Islet of Langerhans (tissue), 1 donor: Measurements from ENCODE around the gene TTLL5.
"Not testable (repeated sequence)": the region's sequence is repeated elsewhere in the genome, so short reads cannot be mapped to it uniquely, and the experiment has no call there.

Source experiments
- FAIRE-seq: peaks from one replicate; lab custom pipeline; 2011; peaks lifted over from hg19 to GRCh38; lab: Jason Lieb, UNC

Gene TTLL5

GRCh38 chr14:75833326-75834020 is 172.4 kb downstream of the TTLL5 start:
- FAIRE-seq: no peak

- FAIRE-seq: no peak
These were observed 174.2 kb downstream of the TTLL5 start for GRCh38 chr14:75835156-75835725.

DNA sequence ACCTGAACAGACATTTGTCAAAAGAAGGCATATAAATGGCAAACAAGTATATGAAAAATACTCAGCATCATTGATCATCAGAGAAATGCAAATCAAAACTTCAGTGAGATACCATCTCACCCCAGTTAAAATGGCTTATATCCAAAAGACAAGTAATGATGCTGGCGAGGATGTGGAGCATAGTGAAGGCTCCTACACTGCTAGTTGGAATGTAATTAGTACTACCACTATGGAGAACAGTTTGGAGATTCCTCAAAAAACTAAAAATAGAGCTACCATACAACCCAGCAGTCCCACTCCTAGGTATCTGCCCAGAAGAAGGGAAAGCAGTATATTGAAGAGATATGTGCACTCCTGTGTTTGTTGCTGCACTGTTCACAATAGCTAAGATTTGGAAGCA is 174.7 kb downstream of the TTLL5 start:
- FAIRE-seq: no peak

DNA sequence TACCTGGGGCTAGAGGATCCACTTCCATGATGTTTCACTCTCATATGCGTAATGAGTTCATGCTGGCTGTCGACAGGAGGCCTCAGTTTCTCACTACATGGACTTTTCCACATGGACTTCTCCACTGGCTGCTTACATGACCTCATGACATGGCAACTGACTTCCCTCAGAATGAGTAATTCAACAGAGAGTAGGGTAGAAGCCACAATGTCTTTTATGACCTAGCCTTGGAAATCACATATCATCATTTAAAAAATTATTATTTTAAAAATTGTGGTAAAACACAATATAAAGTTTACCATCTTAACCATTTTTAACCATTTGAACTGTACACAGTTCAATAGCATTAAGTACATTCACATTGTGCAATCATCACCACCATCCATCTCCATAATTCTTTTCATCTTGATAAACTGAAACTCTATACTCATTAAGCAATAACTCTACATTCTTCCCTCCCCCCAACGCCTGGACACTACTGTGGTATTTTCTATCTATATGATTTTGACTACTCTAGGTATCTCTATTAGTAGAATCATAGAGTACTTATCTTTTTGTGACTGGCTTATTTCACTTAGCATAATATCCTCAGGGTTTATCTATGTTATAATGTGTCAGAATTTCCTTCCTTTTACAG is 176.2 kb downstream of the TTLL5 start:
- no peak for FAIRE-seq

DNA sequence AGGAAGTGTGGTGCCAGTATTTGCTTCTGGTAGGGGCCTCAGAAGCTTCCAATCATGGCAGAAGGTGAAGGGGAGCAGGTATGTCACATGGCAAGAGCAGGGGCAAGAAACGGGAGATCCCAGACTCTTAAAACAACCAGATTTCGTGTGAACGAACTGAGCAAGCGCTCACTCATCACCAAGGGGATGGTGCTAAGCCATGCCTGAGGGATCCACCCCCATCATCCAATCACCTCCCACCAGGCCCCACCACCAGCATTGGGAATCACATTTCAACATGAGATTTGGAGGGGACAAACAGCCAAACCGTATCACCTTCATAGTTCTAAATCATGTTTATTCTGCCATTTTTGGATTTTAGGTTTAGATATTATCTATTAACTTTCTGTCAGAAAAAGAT is 179.9 kb downstream of the TTLL5 start:
- no peak for FAIRE-seq

GRCh38 chr14:75842551-75842950 is 181.5 kb downstream of the TTLL5 start:
- FAIRE-seq: no peak

- FAIRE-seq: no peak
These were observed 183.4 kb downstream of the TTLL5 start for GRCh38 chr14:75844486-75844885.

DNA sequence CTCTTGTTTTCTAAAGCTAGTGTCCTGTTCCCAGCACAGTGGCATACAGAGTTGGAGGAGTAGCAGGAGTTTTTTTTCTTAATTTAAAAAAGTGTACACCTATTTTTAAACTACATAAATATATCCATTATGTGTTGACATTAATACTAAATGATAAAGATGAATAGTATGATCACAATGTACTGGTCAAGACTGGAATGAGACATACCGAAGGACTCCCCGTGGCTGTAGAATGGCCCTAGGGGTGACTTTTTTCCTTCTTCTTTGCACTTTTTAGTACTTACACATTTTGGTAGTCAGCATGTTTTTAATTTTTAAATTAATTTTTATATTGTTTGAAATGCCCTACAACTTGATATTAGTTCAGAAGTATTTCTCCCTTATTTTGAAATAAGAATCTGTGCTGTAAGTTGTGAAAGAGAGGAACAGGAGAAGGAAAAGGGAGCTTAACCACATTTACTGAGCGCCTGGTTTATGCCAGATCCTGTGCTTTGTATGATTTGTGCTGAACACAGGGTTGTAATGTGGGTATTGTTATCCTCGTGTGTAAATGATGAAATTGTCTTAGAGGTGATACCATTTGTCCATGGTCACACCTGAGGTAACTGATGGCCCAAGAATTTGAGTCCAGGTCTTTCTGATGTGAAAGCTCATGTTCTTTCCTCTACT is 184.2 kb downstream of the TTLL5 start:
- no peak for FAIRE-seq

GRCh38 chr14:75846694-75847093 is 185.6 kb downstream of the TTLL5 start:
- FAIRE-seq: not testable (repeated sequence)

- no peak for FAIRE-seq
These were observed 186.5 kb downstream of the TTLL5 start for GRCh38 chr14:75847584-75847983.

GRCh38 chr14:75848167-75848913 is 187.3 kb downstream of the TTLL5 start:
- FAIRE-seq: no peak

GRCh38 chr14:75849300-75849895 is 188.4 kb downstream of the TTLL5 start:
- FAIRE-seq: no peak

GRCh38 chr14:75851574-75851866 is 190.5 kb downstream of the TTLL5 start:
- FAIRE-seq: no peak

- no peak for FAIRE-seq
These were observed 193.2 kb downstream of the TTLL5 start for GRCh38 chr14:75854111-75854799.

DNA sequence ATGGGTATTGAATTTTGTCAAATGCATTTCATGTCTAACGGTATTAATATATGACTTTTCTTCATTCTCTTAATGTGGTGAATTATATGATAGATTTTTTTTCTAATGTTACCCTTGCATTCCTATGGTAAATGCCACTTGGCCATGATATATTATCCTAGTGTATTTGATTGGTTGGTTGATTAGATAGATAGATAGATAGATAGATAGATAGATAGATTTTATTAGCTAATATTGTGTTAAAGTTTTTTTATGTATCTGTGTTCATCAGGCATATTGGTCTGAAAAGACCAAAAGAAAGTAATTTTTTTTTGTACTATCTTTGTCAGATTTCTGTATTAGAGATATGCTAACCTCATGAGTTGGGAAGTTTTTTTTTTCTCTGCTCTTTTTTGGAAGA is 196.2 kb downstream of the TTLL5 start:
- FAIRE-seq: no peak

DNA sequence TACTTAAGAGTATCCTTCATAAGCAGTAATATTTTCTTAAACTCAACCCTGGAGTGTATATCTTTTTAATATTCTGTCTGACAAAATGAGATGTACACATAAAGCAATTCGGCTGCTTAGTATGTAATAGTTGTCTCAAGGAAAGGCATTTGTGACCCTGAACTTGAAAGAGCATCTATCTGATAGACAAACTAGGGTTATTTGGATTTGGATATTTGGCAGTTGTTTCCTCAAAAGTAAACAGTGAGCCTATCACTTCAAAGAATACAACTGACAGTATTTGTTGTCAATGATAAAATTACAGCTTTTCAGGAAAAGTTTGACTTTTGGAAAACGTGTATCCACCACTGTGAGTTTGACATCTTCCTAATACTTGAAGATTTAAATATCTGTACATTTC is 197.3 kb downstream of the TTLL5 start:
- FAIRE-seq: no peak

GRCh38 chr14:75859746-75860145 is 198.7 kb downstream of the TTLL5 start:
- FAIRE-seq: no peak

DNA sequence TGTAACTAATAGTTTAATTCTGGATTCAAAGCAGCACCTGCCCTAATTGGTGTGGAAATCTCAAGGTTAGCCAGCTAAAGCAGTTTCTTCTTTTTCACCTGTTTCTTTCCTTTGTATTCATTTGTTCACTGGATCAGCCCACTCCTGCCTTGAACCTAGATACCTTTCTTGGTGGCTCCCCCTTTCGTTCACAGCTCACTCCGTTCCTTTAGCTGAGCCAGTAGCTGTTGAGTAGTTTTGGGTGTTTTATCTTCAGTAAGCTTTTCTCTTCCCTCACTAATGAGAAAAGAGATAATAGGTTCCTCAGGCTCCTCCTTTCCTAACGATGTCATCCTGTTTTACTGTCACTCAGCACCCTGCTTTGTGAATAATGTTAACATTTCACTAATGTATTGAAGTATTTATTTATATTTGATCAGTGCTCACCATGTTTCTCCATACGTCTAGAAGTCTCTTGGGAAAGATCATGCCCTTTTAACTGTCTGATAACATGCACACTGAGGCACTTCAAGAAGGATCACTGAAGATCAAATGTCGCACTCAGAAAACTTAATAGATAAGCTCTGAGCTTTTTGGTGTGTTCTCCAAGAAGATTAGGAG is 199.6 kb downstream of the TTLL5 start:
- no peak for FAIRE-seq

DNA sequence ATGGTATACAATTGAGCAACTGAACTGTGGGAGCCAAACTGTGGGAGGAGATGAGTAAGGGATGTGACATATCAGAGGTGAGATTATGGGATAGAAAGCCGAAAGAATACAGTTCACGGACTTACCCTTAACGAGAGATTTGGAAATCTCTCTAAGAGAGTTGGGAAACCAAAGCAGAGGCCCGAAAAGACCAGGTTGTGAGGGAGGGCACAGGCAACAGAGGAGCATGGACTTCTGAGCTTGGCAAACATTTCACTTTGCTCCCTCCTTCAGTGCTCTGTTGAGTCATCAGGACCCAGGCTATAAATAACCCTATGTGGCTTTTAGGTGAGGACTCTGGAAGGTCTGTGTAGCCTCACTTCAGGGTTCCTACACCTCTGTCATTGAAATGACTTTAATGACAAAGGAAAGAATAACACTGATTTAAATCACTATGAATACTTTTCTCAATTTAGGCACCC is 200.1 kb downstream of the TTLL5 start:
- no peak for FAIRE-seq

DNA sequence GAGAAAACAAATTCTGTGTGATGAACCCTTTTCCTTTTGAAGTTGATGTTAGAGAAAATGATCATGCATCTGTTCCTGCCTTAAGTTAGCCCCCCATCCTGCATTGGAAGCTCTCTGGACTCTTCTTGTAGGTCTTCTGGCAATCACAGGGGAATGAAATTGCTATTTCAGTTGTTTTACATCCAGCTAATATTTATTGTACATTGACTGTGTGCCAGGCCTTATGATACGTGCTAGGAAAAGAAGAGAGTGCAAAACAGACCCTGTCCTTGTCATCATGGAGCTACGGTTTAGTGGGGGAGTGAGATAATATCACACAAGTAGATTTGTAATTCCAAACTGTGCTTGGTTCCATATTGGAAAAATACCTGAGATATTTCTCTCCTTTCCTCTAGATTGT is 202.2 kb downstream of the TTLL5 start:
- no peak for FAIRE-seq

DNA sequence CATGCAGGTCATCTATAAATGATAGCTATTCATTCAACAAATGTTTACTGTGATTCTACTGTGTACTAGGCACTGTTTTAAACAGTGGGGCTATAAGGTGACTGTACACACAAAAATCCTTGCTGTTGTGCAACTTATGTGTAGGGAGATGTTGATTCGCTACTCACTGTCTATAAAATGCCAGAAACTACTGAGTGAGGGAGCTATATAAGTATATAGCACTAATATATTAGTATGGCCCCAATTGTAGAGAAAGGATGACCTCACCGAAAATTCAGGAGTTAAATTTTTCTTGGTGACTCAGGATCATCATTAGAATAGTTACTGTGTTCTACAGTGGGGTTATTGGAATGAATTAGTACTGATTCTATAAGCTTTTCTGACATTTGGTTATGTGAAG is 203.3 kb downstream of the TTLL5 start:
- no peak for FAIRE-seq
